Caco-2 (cell line): ENCODE results near the gene CPEB3. TPM values are rescaled to one million over a fixed set of nuclear protein-coding genes. Genes with fewer than 3 reads are reported as not detected.

Source experiments
- BruUV-seq: library from RNA; stranded (reverse); fragments of 400-500 nt; replicated peaks from 2 replicates; lab custom pipeline; 2021; lab: Mats Ljungman, UMichigan
- CTCF ChIA-PET: fragments of 300-600 bp; sonication (Branson Sonifier 250); formaldehyde crosslinking; loops from one replicate; lab custom pipeline; 2022; ENCODE audit warnings: antibody characterized with exemption; lab: Charles Lee
- POLR2A ChIA-PET: fragments of 300-600 bp; sonication (Branson Sonifier 250); formaldehyde crosslinking; loops from one replicate; lab custom pipeline; 2022; ENCODE audit warnings: antibody characterized with exemption; lab: Charles Lee
- DNase-seq, 2 experiments: peaks; one replicate each; pipeline versions ENCODE4 v3.0.0 to v3.0.0-alpha.2; 2020 to 2022
- H3K27me3 ChIP-seq: replicated peaks from 2 replicates; pipeline ENCODE4 v1.6.0; 2011; ENCODE audit warnings: low read length; ENCODE audit not compliant: control insufficient read depth, insufficient read depth
- H3K36me3 ChIP-seq: 2 replicates; pipeline ENCODE4 v1.5.1; 2011; ENCODE audit warnings: low read length; ENCODE audit not compliant: control insufficient read depth, insufficient read depth
- H3K4me1 ChIP-seq: fragments of 250-450 bp; sonication (Bioruptor Pico); 2 replicates; pipeline ENCODE4 v1.5.1; 2020; ENCODE audit warnings: mild to moderate bottlenecking
- H3K4me3 ChIP-seq: 2 replicates; pipeline ENCODE4 v1.5.1; 2011; ENCODE audit warnings: low read depth, mild to moderate bottlenecking, control low read depth, low read length
- H3K9me3 ChIP-seq: fragments of 250-450 bp; sonication (Bioruptor Pico); 2 replicates; pipeline ENCODE4 v1.5.1; 2020; ENCODE audit warnings: mild to moderate bottlenecking, moderate library complexity
- H3K27ac Mint-ChIP-seq: one replicate; pipeline ENCODE4 v1.8.0; 2022; ENCODE audit warnings: mixed read lengths; ENCODE audit not compliant: unreplicated experiment
- H3K27me3 Mint-ChIP-seq: one replicate; pipeline ENCODE4 v1.8.0; 2022; ENCODE audit warnings: mixed read lengths; ENCODE audit not compliant: insufficient read depth, unreplicated experiment
- H3K36me3 Mint-ChIP-seq: one replicate; pipeline ENCODE4 v1.8.0; 2022; ENCODE audit warnings: mild to moderate bottlenecking, mixed read lengths; ENCODE audit not compliant: insufficient read depth, unreplicated experiment
- H3K4me1 Mint-ChIP-seq: one replicate; pipeline ENCODE4 v1.8.0; 2022; ENCODE audit warnings: low read depth, mixed read lengths; ENCODE audit not compliant: unreplicated experiment
- H3K4me3 Mint-ChIP-seq: one replicate; pipeline ENCODE4 v1.8.0; 2022; ENCODE audit warnings: mild to moderate bottlenecking, moderate library complexity, mixed read lengths; ENCODE audit not compliant: unreplicated experiment
- H3K9me3 Mint-ChIP-seq: one replicate; pipeline ENCODE4 v1.8.0; 2022; ENCODE audit warnings: mixed read lengths; ENCODE audit not compliant: unreplicated experiment
- CTCF ChIP-seq, 2 experiments: fragments of 200-600 bp in 1 of 2; IDR thresholded peaks; 1 replicate in 1 of 2; 2 replicates in 1 of 2; pipeline versions ENCODE4 v1.5.1 to v1.8.0; 2011 to 2022; ENCODE audit warnings: antibody characterized with exemption in 1 of 2, control low read depth in 1 of 2, inconsistent platforms in 1 of 2, low read depth in 1 of 2, low read length in 1 of 2, mild to moderate bottlenecking in 1 of 2, moderate library complexity in 1 of 2; ENCODE audit not compliant: insufficient read depth in 1 of 2, severe bottlenecking in 1 of 2, unreplicated experiment in 1 of 2
- intact Hi-C: fragments of 100-400 bp; cut with micrococcal nuclease; formaldehyde crosslinking; loops from one replicate; pipeline ENCODE4 v1.10.0; 2022; ENCODE audit not compliant: unreplicated experiment
- total RNA-seq: library from RNA; stranded (reverse); gene quantifications from 2 replicates; pipeline ENCODE4 v1.2.3, GENCODE V29; 2022

The CPEB3 gene
- total RNA-seq, 1 experiment from 2014 or later: 2.3 TPM

- intact Hi-C loops: no loop called here
- H3K4me3 ChIP-seq: no peak overlapping the region
- no peak for TF ChIP-seq CTCF (IDR thresholded peaks at IDR 0.05; ENCODE audit: insufficient read depth in 1 of 2, low read depth in 1 of 2, low read length in 1 of 2, severe bottlenecking in 1 of 2, unreplicated experiment in 1 of 2)
- POLR2A ChIA-PET: no interaction called here
- Mint-ChIP-seq H3K4me3 (no peak overlapping the region), H3K4me1 (no peaks in the 10 kb centered on the region), H3K27ac (no peak overlapping the region), H3K36me3 (no peaks in the 10 kb centered on the region), H3K27me3 (no peaks in the 10 kb centered on the region), H3K9me3 (no peaks in the 10 kb centered on the region)
- no peaks in the 10 kb centered on the region for H3K27me3 ChIP-seq
- H3K36me3 ChIP-seq: no peaks in the 10 kb centered on the region
- no peak for DNase-seq
- CTCF ChIA-PET: no interaction called here
- H3K4me1 ChIP-seq: peaks cover 6% of the 10 kb centered on the region; the same call in 1 of the 2 replicates
- BruUV-seq: no TSS peak
- H3K9me3 ChIP-seq: no peaks in the 10 kb centered on the region
These were observed 176.8 kb downstream of the CPEB3 start for GRCh38 chr10:92113911-92114600.

GRCh38 chr10:92112462-92112861, 178.4 kb downstream of the CPEB3 start:
- no TSS peak for BruUV-seq
- CTCF ChIA-PET: no interaction called here
- intact Hi-C loops: no loop called here
- no peak overlapping the region for H3K27ac Mint-ChIP-seq
- H3K4me1 Mint-ChIP-seq: no peaks in the 10 kb centered on the region
- H3K9me3 Mint-ChIP-seq: no peaks in the 10 kb centered on the region
- no peak overlapping the region for H3K4me3 Mint-ChIP-seq
- Histone ChIP-seq H3K9me3 (no peaks in the 10 kb centered on the region), H3K4me3 (no peak overlapping the region), H3K27me3 (no peaks in the 10 kb centered on the region), H3K36me3 (no peaks in the 10 kb centered on the region), H3K4me1 (peaks cover 6% of the 10 kb centered on the region; the same call in 1 of the 2 replicates)
- no peaks in the 10 kb centered on the region for H3K36me3 Mint-ChIP-seq
- H3K27me3 Mint-ChIP-seq: no peaks in the 10 kb centered on the region
- TF ChIP-seq CTCF (IDR thresholded peaks at IDR 0.05; ENCODE audit: insufficient read depth in 1 of 2, low read depth in 1 of 2, low read length in 1 of 2, severe bottlenecking in 1 of 2, unreplicated experiment in 1 of 2): no peak
- DNase-seq: no peak
- POLR2A ChIA-PET: no interaction called here

GRCh38 chr10:92111336-92111939, 179.4 kb downstream of the CPEB3 start:
- TF ChIP-seq CTCF (IDR thresholded peaks at IDR 0.05; ENCODE audit: insufficient read depth in 1 of 2, low read depth in 1 of 2, low read length in 1 of 2, severe bottlenecking in 1 of 2, unreplicated experiment in 1 of 2): no peak
- Mint-ChIP-seq H3K27ac (no peak overlapping the region), H3K4me3 (no peak overlapping the region), H3K36me3 (no peaks in the 10 kb centered on the region), H3K4me1 (peaks cover 2% of the 10 kb centered on the region), H3K9me3 (no peaks in the 10 kb centered on the region), H3K27me3 (no peaks in the 10 kb centered on the region)
- CTCF ChIA-PET: no interaction called here
- DNase-seq: no peak
- H3K9me3 ChIP-seq: no peaks in the 10 kb centered on the region
- no TSS peak for BruUV-seq
- no peaks in the 10 kb centered on the region for H3K36me3 ChIP-seq
- no peaks in the 10 kb centered on the region for H3K27me3 ChIP-seq
- H3K4me3 ChIP-seq: no peak overlapping the region
- POLR2A ChIA-PET: no interaction called here
- intact Hi-C loops: no loop called here
- H3K4me1 ChIP-seq: peaks cover 6% of the 10 kb centered on the region; the same call in 1 of the 2 replicates
